ENCODE results near the gene APBB1.

APBB1 gene

GRCh38 chr11:6405846-6406245, 13.0 kb downstream of the APBB1 start:
- Histone ChIP-seq H3K9ac (ENCODE audit: insufficient read length, low read depth) (no peak overlapping the region), H3K36me3 (ENCODE audit: insufficient read depth, insufficient read length, low read length) (peaks cover 17% of the 10 kb centered on the region), H3K27me3 (ENCODE audit: insufficient read depth, insufficient read length) (no peaks in the 10 kb centered on the region), H3K9me3 (ENCODE audit: insufficient read depth, low read length) (no peaks in the 10 kb centered on the region), H3K4me1 (ENCODE audit: insufficient read depth, insufficient read length) (peaks cover 11% of the 10 kb centered on the region), H3K4me3 (ENCODE audit: insufficient read length, low read depth) (no peak overlapping the region)
- TF ChIP-seq ZNF274 (IDR thresholded peaks at IDR 0.05; ENCODE audit: low read depth, low read length) (no peak), SUZ12 (IDR thresholded peaks at IDR 0.05; ENCODE audit: extremely low read depth, insufficient read depth, insufficient read length) (no peak)
- DNase-seq (ENCODE audit: low read depth, low spot score): no peak

GRCh38 chr11:6405052-6405667, 13.7 kb downstream of the APBB1 start:
- Histone ChIP-seq H3K4me3 (ENCODE audit: insufficient read length, low read depth) (no peak overlapping the region), H3K4me1 (ENCODE audit: insufficient read depth, insufficient read length) (peaks cover 11% of the 10 kb centered on the region), H3K27me3 (ENCODE audit: insufficient read depth, insufficient read length) (no peaks in the 10 kb centered on the region), H3K9me3 (ENCODE audit: insufficient read depth, low read length) (no peaks in the 10 kb centered on the region), H3K36me3 (ENCODE audit: insufficient read depth, insufficient read length, low read length) (peaks cover 16% of the 10 kb centered on the region), H3K9ac (ENCODE audit: insufficient read length, low read depth) (no peak overlapping the region)
- TF ChIP-seq YY1 (IDR thresholded peaks at IDR 0.05; ENCODE audit: insufficient read depth, insufficient read length) (no peak), ZNF274 (IDR thresholded peaks at IDR 0.05; ENCODE audit: low read depth, low read length) (no peak), SUZ12 (IDR thresholded peaks at IDR 0.05; ENCODE audit: extremely low read depth, insufficient read depth, insufficient read length) (no peak)
- no peak for DNase-seq (ENCODE audit: low read depth, low spot score)

- DNase-seq (ENCODE audit: low read depth, low spot score): no peak
- no peak for TF ChIP-seq ZNF274 (IDR thresholded peaks at IDR 0.05; ENCODE audit: low read depth, low read length)
- TF ChIP-seq YY1 (IDR thresholded peaks at IDR 0.05; ENCODE audit: insufficient read depth, insufficient read length): no peak
- no peak for TF ChIP-seq SUZ12 (IDR thresholded peaks at IDR 0.05; ENCODE audit: extremely low read depth, insufficient read depth, insufficient read length)
- H3K9ac ChIP-seq (ENCODE audit: insufficient read length, low read depth): no peak overlapping the region
- H3K9me3 ChIP-seq (ENCODE audit: insufficient read depth, low read length): no peaks in the 10 kb centered on the region
- H3K27me3 ChIP-seq (ENCODE audit: insufficient read depth, insufficient read length): no peaks in the 10 kb centered on the region
- peaks cover 11% of the 10 kb centered on the region for H3K4me1 ChIP-seq (ENCODE audit: insufficient read depth, insufficient read length)
- H3K36me3 ChIP-seq (ENCODE audit: insufficient read depth, insufficient read length, low read length): peaks cover 16% of the 10 kb centered on the region
- no peak overlapping the region for H3K4me3 ChIP-seq (ENCODE audit: insufficient read length, low read depth)
Observed at GRCh38 chr11:6404342-6405051, 14.4 kb downstream of the APBB1 start.

GRCh38 chr11:6403539-6403938, 15.4 kb downstream of the APBB1 start:
- no peak for DNase-seq (ENCODE audit: low read depth, low spot score)
- no peaks in the 10 kb centered on the region for H3K9me3 ChIP-seq (ENCODE audit: insufficient read depth, low read length)
- H3K27me3 ChIP-seq (ENCODE audit: insufficient read depth, insufficient read length): no peaks in the 10 kb centered on the region
- no peak overlapping the region for H3K4me3 ChIP-seq (ENCODE audit: insufficient read length, low read depth)
- H3K36me3 ChIP-seq (ENCODE audit: insufficient read depth, insufficient read length, low read length): peaks cover 16% of the 10 kb centered on the region
- H3K9ac ChIP-seq (ENCODE audit: insufficient read length, low read depth): no peak overlapping the region
- TF ChIP-seq SUZ12 (IDR thresholded peaks at IDR 0.05; ENCODE audit: extremely low read depth, insufficient read depth, insufficient read length) (no peak), ZNF274 (IDR thresholded peaks at IDR 0.05; ENCODE audit: low read depth, low read length) (no peak), YY1 (IDR thresholded peaks at IDR 0.05; ENCODE audit: insufficient read depth, insufficient read length) (no peak)
- peaks cover 11% of the 10 kb centered on the region for H3K4me1 ChIP-seq (ENCODE audit: insufficient read depth, insufficient read length)

- TF ChIP-seq SUZ12 (IDR thresholded peaks at IDR 0.05; ENCODE audit: extremely low read depth, insufficient read depth, insufficient read length) (no peak), YY1 (IDR thresholded peaks at IDR 0.05; ENCODE audit: insufficient read depth, insufficient read length) (no peak), ZNF274 (IDR thresholded peaks at IDR 0.05; ENCODE audit: low read depth, low read length) (no peak)
- H3K9ac ChIP-seq (ENCODE audit: insufficient read length, low read depth): no peak overlapping the region
- H3K9me3 ChIP-seq (ENCODE audit: insufficient read depth, low read length): no peaks in the 10 kb centered on the region
- H3K4me3 ChIP-seq (ENCODE audit: insufficient read length, low read depth): no peak overlapping the region
- DNase-seq (ENCODE audit: low read depth, low spot score): no peak
- peaks cover 11% of the 10 kb centered on the region for H3K4me1 ChIP-seq (ENCODE audit: insufficient read depth, insufficient read length)
- H3K36me3 ChIP-seq (ENCODE audit: insufficient read depth, insufficient read length, low read length): peaks cover 16% of the 10 kb centered on the region
- no peaks in the 10 kb centered on the region for H3K27me3 ChIP-seq (ENCODE audit: insufficient read depth, insufficient read length)
Observed at GRCh38 chr11:6402561-6402981, 16.3 kb downstream of the APBB1 start.

- TF ChIP-seq YY1 (IDR thresholded peaks at IDR 0.05; ENCODE audit: insufficient read depth, insufficient read length) (no peak), SUZ12 (IDR thresholded peaks at IDR 0.05; ENCODE audit: extremely low read depth, insufficient read depth, insufficient read length) (no peak), ZNF274 (IDR thresholded peaks at IDR 0.05; ENCODE audit: low read depth, low read length) (no peak)
- DNase-seq (ENCODE audit: low read depth, low spot score): no peak
- H3K4me3 ChIP-seq (ENCODE audit: insufficient read length, low read depth): no peak overlapping the region
- H3K27me3 ChIP-seq (ENCODE audit: insufficient read depth, insufficient read length): no peaks in the 10 kb centered on the region
- peaks cover 11% of the 10 kb centered on the region for H3K4me1 ChIP-seq (ENCODE audit: insufficient read depth, insufficient read length)
- H3K9me3 ChIP-seq (ENCODE audit: insufficient read depth, low read length): no peaks in the 10 kb centered on the region
- no peak overlapping the region for H3K9ac ChIP-seq (ENCODE audit: insufficient read length, low read depth)
- peaks cover 16% of the 10 kb centered on the region for H3K36me3 ChIP-seq (ENCODE audit: insufficient read depth, insufficient read length, low read length)
Observed at GRCh38 chr11:6402061-6402470, 16.8 kb downstream of the APBB1 start.

- Histone ChIP-seq H3K4me3 (ENCODE audit: insufficient read length, low read depth) (no peak overlapping the region), H3K9ac (ENCODE audit: insufficient read length, low read depth) (no peak overlapping the region), H3K4me1 (ENCODE audit: insufficient read depth, insufficient read length) (peaks cover 11% of the 10 kb centered on the region), H3K27me3 (ENCODE audit: insufficient read depth, insufficient read length) (no peaks in the 10 kb centered on the region), H3K36me3 (ENCODE audit: insufficient read depth, insufficient read length, low read length) (peaks cover 16% of the 10 kb centered on the region), H3K9me3 (ENCODE audit: insufficient read depth, low read length) (no peaks in the 10 kb centered on the region)
- TF ChIP-seq ZNF274 (IDR thresholded peaks at IDR 0.05; ENCODE audit: low read depth, low read length) (no peak), SUZ12 (IDR thresholded peaks at IDR 0.05; ENCODE audit: extremely low read depth, insufficient read depth, insufficient read length) (no peak), YY1 (IDR thresholded peaks at IDR 0.05; ENCODE audit: insufficient read depth, insufficient read length) (no peak)
- DNase-seq (ENCODE audit: low read depth, low spot score): no peak
Observed at GRCh38 chr11:6401464-6401863, 17.4 kb downstream of the APBB1 start.
